B cell (primary cell): ENCODE data around the gene STXBP6. TPM values are rescaled to one million over a fixed set of nuclear protein-coding genes. Genes with fewer than 3 reads are reported as not detected.

Source experiments
- ATAC-seq: fragments of 200-7000 bp; cut with Tn5 transposase; one replicate; pipeline ENCODE4 v1.10.0; 2021; ENCODE audit warnings: low read depth, mild to moderate bottlenecking, moderate number of reproducible peaks, moderate library complexity
- CTCF ChIA-PET: fragments of 350-600 bp; sonication (Branson Sonifier 250); formaldehyde crosslinking; loops from one replicate; lab custom pipeline; 2021; ENCODE audit warnings: antibody characterized with exemption, inconsistent platforms; lab: Charles Lee
- POLR2A ChIA-PET: fragments of 350-600 bp; sonication (Branson Sonifier 250); formaldehyde crosslinking; loops from one replicate; lab custom pipeline; 2021; ENCODE audit warnings: antibody characterized with exemption; lab: Charles Lee
- DNase-seq: peaks from one replicate; pipeline ENCODE4 v3.0.0; 2013
- H2AFZ ChIP-seq: 2 replicates; pipeline ENCODE4 v1.6.1; 2012; ENCODE audit warnings: mild to moderate bottlenecking, low read depth, low read length; ENCODE audit not compliant: insufficient read depth, poor library complexity, severe bottlenecking
- H3K27ac ChIP-seq, 2 donors: 1 replicate in 1 of 2; 2 replicates in 1 of 2; pipeline ENCODE4 v1.5.1; 2012 to 2013; ENCODE audit warnings: low read length in 2 of 2, mild to moderate bottlenecking in 2 of 2, moderate library complexity in 1 of 2
- H3K27me3 ChIP-seq, 4 experiments: fragments of 200-600 bp in 1 of 4; sonication (generic) in 1 of 4; replicated peaks in 1 of 4; 1 replicate in 2 of 4; 2 replicates in 2 of 4; pipeline versions ENCODE4 v1.6.1 to v1.7.0; 2013 to 2016; ENCODE audit warnings: low read length in 3 of 4, mild to moderate bottlenecking in 2 of 4, mixed read lengths in 1 of 4, moderate library complexity in 1 of 4; ENCODE audit not compliant: insufficient read depth in 4 of 4, control insufficient read depth in 3 of 4; ENCODE audit errors: control extremely low read depth in 1 of 4
- H3K36me3 ChIP-seq, 2 experiments: replicated peaks in 1 of 2; 1 replicate in 1 of 2; 2 replicates in 1 of 2; pipeline versions ENCODE4 v1.6.1 to v1.7.1; 2013; ENCODE audit warnings: low read length in 1 of 2; ENCODE audit not compliant: insufficient read depth in 2 of 2, control insufficient read depth in 1 of 2; ENCODE audit errors: control extremely low read depth in 1 of 2, extremely low read depth in 1 of 2
- H3K4me1 ChIP-seq, 2 donors: fragments of 200-600 bp in 1 of 2; sonication (generic) in 1 of 2; 1 replicate in 1 of 2; 2 replicates in 1 of 2; pipeline versions ENCODE4 v1.5.1 to v1.6.1; 2013 to 2017; ENCODE audit warnings: low read length in 2 of 2; ENCODE audit not compliant: control insufficient read depth in 2 of 2, insufficient read depth in 2 of 2
- H3K4me2 ChIP-seq: replicated peaks from 2 replicates; pipeline ENCODE3; 2012; ENCODE audit warnings: mild to moderate bottlenecking, low read depth, low read length; ENCODE audit not compliant: poor library complexity, severe bottlenecking
- H3K4me3 ChIP-seq, 5 experiments: fragments of 200-600 bp in 1 of 5; sonication (generic) in 1 of 5; 1 replicate in 3 of 5; 2 replicates in 2 of 5; pipeline versions ENCODE4 v1.5.1 to v1.7.0; 2011 to 2016; ENCODE audit warnings: low read length in 4 of 5, mild to moderate bottlenecking in 4 of 5, low read depth in 2 of 5, control low read depth in 1 of 5, moderate library complexity in 1 of 5; ENCODE audit not compliant: insufficient read depth in 1 of 5; ENCODE audit errors: control extremely low read depth in 1 of 5, extremely low read depth in 1 of 5
- H3K79me2 ChIP-seq: fragments of 200-600 bp; sonication (generic); one replicate; pipeline ENCODE4 v1.6.0; 2016; ENCODE audit warnings: low read length; ENCODE audit not compliant: control insufficient read depth, insufficient read depth
- H3K9ac ChIP-seq: fragments of 200-600 bp; sonication (generic); 2 replicates; pipeline ENCODE4 v1.6.1; 2017; ENCODE audit warnings: mild to moderate bottlenecking, low read length, moderate library complexity
- H3K9me3 ChIP-seq, 3 donors: one replicate each; pipeline versions ENCODE4 v1.6.1 to v1.7.1; 2013; ENCODE audit warnings: low read length in 2 of 3; ENCODE audit not compliant: control insufficient read depth in 2 of 3, insufficient read depth in 1 of 3; ENCODE audit errors: control extremely low read depth in 1 of 3
- H4K20me1 ChIP-seq: 2 replicates; pipeline ENCODE4 v1.6.0; 2012; ENCODE audit warnings: mild to moderate bottlenecking, low read length; ENCODE audit not compliant: insufficient read depth, control insufficient read depth, poor library complexity, severe bottlenecking
- H3K27ac Mint-ChIP-seq: one replicate; pipeline ENCODE4 v1.8.0; 2021; ENCODE audit warnings: mixed read lengths
- H3K27me3 Mint-ChIP-seq: one replicate; pipeline ENCODE4 v1.8.0; 2021; ENCODE audit warnings: mixed read lengths
- H3K4me1 Mint-ChIP-seq: one replicate; pipeline ENCODE4 v1.8.0; 2021; ENCODE audit warnings: mixed read lengths
- H3K4me3 Mint-ChIP-seq: one replicate; pipeline ENCODE4 v1.8.0; 2021; ENCODE audit warnings: mixed read lengths
- H3K9me3 Mint-ChIP-seq: one replicate; pipeline ENCODE4 v1.8.0; 2022; ENCODE audit warnings: mixed read lengths; ENCODE audit not compliant: insufficient read depth
- EZH2 ChIP-seq: IDR thresholded peaks from 2 replicates; pipeline ENCODE4 v1.6.1; 2012; ENCODE audit warnings: borderline replicate concordance, low read depth, mild to moderate bottlenecking, moderate library complexity, low read length; ENCODE audit not compliant: insufficient read depth, poor library complexity, severe bottlenecking
- WGBS: methylation state at CpG from one replicate; pipeline ENCODE4 v1.1.5; 2013; ENCODE audit warnings: missing lambda C conversion rate; ENCODE audit not compliant: insufficient coverage; 5-methylcytosine and 5-hydroxymethylcytosine counted together
- intact Hi-C: fragments of 100-400 bp; cut with micrococcal nuclease; formaldehyde crosslinking; loops from one replicate; pipeline ENCODE4 v1.10.0; 2022
- polyA plus RNA-seq: library from polyadenylated mRNA; depleted of rRNA; stranded (reverse); fragments of >200 nt; gene quantifications from 2 replicates; pipeline ENCODE4 v1.2.3, GENCODE V29; 2012
- total RNA-seq, 2 donors: library from RNA; stranded (reverse); fragments of 120-200 nt in 1 of 2; gene quantifications; 1 replicate in 1 of 2; 2 replicates in 1 of 2; pipeline versions ENCODE4 v1.2.3 to v1.2.4, GENCODE V29; 2013 to 2022
- TF ChIP-seq, protein P1 (sequence below): fragments of 200-600 bp; IDR thresholded peaks from one replicate; pipeline ENCODE4 v1.8.0; 2022; ENCODE audit warnings: antibody characterized with exemption, mild to moderate bottlenecking

Gene STXBP6
- total and polyA plus RNA-seq, 2 donors (not counting 1 experiment from before 2014, with no cell fraction given): 0.01 TPM; not detected in 1

DNA sequence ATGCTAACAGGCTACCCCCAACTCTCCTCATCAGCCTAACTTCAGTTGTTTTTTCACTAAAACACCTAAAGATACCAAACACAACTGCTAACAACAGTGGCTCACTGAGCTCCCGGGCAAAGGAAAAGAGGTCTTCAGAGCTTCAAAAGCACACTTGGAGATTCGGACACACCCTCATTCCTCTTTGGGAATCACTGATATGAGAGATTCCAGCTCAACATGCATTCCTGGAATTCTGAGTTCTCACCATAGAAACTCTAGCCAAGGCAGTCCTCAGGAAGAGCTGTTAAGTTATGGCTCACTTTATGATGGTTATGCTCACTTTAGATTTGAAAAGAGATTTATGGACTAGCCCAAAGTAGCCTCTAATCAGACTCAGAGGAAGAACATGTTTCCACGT lies 40.1 kb downstream of the STXBP6 start:
- POLR2A ChIA-PET: no interaction called here
- H3K79me2 ChIP-seq: no peaks in the 10 kb centered on the region
- Mint-ChIP-seq H3K4me3 (no peak overlapping the region), H3K27me3 (peaks cover 7% of the 10 kb centered on the region), H3K27ac (no peak overlapping the region), H3K9me3 (no peaks in the 10 kb centered on the region), H3K4me1 (no peaks in the 10 kb centered on the region)
- no peak overlapping the region for H3K27ac ChIP-seq
- no peak overlapping the region for H3K4me2 ChIP-seq
- H3K9ac ChIP-seq: no peak overlapping the region
- no peaks in the 10 kb centered on the region for H4K20me1 ChIP-seq
- intact Hi-C loops: no loop called here
- no peak overlapping the region for H3K4me3 ChIP-seq
- TF ChIP-seq EZH2: no peak
- TF ChIP-seq, protein P1, sequence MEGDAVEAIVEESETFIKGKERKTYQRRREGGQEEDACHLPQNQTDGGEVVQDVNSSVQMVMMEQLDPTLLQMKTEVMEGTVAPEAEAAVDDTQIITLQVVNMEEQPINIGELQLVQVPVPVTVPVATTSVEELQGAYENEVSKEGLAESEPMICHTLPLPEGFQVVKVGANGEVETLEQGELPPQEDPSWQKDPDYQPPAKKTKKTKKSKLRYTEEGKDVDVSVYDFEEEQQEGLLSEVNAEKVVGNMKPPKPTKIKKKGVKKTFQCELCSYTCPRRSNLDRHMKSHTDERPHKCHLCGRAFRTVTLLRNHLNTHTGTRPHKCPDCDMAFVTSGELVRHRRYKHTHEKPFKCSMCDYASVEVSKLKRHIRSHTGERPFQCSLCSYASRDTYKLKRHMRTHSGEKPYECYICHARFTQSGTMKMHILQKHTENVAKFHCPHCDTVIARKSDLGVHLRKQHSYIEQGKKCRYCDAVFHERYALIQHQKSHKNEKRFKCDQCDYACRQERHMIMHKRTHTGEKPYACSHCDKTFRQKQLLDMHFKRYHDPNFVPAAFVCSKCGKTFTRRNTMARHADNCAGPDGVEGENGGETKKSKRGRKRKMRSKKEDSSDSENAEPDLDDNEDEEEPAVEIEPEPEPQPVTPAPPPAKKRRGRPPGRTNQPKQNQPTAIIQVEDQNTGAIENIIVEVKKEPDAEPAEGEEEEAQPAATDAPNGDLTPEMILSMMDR: no peak
- H3K4me1 ChIP-seq: no peaks in the 10 kb centered on the region
- no peaks in the 10 kb centered on the region for H3K36me3 ChIP-seq
- CTCF ChIA-PET: no interaction called here
- H3K27me3 ChIP-seq: no peaks in the 10 kb centered on the region
- ATAC-seq (no peak), DNase-seq (no peak)
- 100% methylated on average over 1 of the region's 3 CpGs for WGBS
- no peaks in the 10 kb centered on the region for H3K9me3 ChIP-seq
- H2AFZ ChIP-seq: no peak overlapping the region

DNA sequence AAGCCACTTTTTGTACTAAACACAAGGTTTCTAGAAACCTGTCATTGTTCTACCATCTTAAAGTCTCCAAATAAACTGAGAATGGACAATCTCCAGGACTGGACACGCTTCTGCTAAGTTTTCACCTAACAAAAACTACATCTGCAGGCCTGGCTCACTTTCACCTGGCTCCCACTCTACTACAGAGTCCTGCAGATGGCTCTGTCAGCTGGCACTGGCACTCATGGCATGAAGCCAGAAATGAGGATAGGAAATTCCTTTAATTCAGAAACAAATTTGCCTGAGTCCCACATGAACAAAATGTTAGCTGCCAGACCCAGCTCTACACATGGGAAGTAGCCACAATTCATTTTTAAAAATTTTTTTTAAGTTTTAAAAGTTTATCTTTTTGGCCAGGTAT lies 42.1 kb downstream of the STXBP6 start:
- H3K4me3 Mint-ChIP-seq: no peak overlapping the region
- Histone ChIP-seq H3K9me3 (no peaks in the 10 kb centered on the region), H3K27me3 (no peaks in the 10 kb centered on the region), H4K20me1 (no peaks in the 10 kb centered on the region), H3K79me2 (no peaks in the 10 kb centered on the region), H2AFZ (no peak overlapping the region), H3K36me3 (no peaks in the 10 kb centered on the region), H3K9ac (no peak overlapping the region), H3K4me3 (no peak overlapping the region), H3K4me1 (no peaks in the 10 kb centered on the region), H3K27ac (no peak overlapping the region), H3K4me2 (no peak overlapping the region)
- no peak overlapping the region for H3K27ac Mint-ChIP-seq
- TF ChIP-seq, protein P1: no peak
- no peak for TF ChIP-seq EZH2
- ATAC-seq: no peak
- WGBS: 71% methylated on average over 1 of the region's 1 CpG
- POLR2A ChIA-PET: no interaction called here
- H3K4me1 Mint-ChIP-seq: no peaks in the 10 kb centered on the region
- no peaks in the 10 kb centered on the region for H3K9me3 Mint-ChIP-seq
- intact Hi-C loops: no loop called here
- CTCF ChIA-PET: no interaction called here
- no peak for DNase-seq
- H3K27me3 Mint-ChIP-seq: peaks cover 7% of the 10 kb centered on the region
